Skeletal muscle tissue (tissue), 4 donors: ENCODE measurements around the gene EVA1A. TPM values are rescaled to one million over a fixed set of nuclear protein-coding genes. Genes with fewer than 3 reads are reported as not detected.

ENCODE experiments used
- H3K27ac ChIP-seq: one replicate; pipeline ENCODE4 v1.7.0; 2013; ENCODE audit warnings: mild to moderate bottlenecking, low read depth, low read length, inconsistent platforms
- H3K27me3 ChIP-seq, 3 donors: one replicate each; pipeline ENCODE4 v1.7.0; 2013; ENCODE audit warnings: low read length in 3 of 3; ENCODE audit not compliant: control insufficient read depth in 3 of 3, insufficient read depth in 3 of 3
- H3K36me3 ChIP-seq, 3 donors: one replicate each; pipeline ENCODE4 v1.7.0; 2013; ENCODE audit warnings: low read length in 3 of 3; ENCODE audit not compliant: control insufficient read depth in 3 of 3, insufficient read depth in 3 of 3
- H3K4me1 ChIP-seq, 3 donors: one replicate each; pipeline ENCODE4 v1.7.0; 2013; ENCODE audit warnings: low read length in 3 of 3, mild to moderate bottlenecking in 3 of 3; ENCODE audit not compliant: control insufficient read depth in 3 of 3, insufficient read depth in 3 of 3
- H3K4me3 ChIP-seq, 3 donors: one replicate each; pipeline ENCODE4 v1.7.0; 2013; ENCODE audit warnings: low read length in 3 of 3
- H3K9ac ChIP-seq, 3 donors: one replicate each; pipeline ENCODE4 v1.7.0; 2013; ENCODE audit warnings: low read length in 3 of 3, mild to moderate bottlenecking in 3 of 3, moderate library complexity in 2 of 3, low read depth in 1 of 3
- H3K9me3 ChIP-seq, 3 donors: one replicate each; pipeline ENCODE4 v1.7.0; 2013; ENCODE audit warnings: low read length in 3 of 3; ENCODE audit not compliant: control insufficient read depth in 3 of 3
- total RNA-seq: library from RNA; depleted of rRNA; stranded (reverse); fragments of >200 nt; gene quantifications from one replicate; pipeline ENCODE4 v1.2.3, GENCODE V29; 2014
- donor health status: Osteomylitis.

Gene EVA1A
- total RNA-seq, 1 donor from 2014 or later: 6.3 TPM

DNA sequence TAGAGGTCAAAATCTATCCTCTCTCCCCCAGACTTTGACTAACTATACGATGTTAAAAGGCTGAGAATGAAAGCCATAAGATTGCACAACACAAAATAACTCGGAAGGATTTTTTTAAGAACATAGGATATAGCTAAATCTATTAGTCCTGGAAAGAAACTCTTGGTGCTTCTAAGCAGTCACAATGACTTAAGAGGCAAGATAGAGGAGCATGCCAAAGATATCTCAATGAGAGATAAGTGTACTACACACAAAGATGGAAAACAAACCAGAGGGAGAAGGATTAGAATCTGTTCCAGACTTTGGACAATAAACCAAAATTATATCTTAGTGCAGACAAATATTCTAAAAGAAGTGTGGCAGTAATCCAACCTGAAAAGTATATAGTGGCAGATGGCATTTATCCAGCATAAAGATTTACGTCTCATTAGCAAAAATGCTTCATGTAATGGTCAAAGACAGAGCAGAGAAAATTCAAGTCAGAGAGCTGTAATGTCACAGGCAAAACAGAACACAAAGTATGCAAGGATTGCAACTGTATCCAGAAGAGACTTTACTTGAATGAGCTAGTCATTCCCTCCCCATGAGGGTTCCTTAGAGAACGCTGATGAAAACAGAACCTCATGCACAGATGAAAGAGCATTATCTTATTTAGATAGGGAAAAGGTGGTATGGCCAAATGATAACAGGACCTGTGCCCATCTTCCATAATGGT, 28.8 kb upstream of the EVA1A start:
- no peak overlapping the region for H3K9ac ChIP-seq
- H3K36me3 ChIP-seq: no peaks in the 10 kb centered on the region
- H3K27ac ChIP-seq: no peak overlapping the region
- H3K4me3 ChIP-seq: no peak overlapping the region
- no peaks in the 10 kb centered on the region for H3K4me1 ChIP-seq
- no peaks in the 10 kb centered on the region for H3K27me3 ChIP-seq
- no peaks in the 10 kb centered on the region for H3K9me3 ChIP-seq

DNA sequence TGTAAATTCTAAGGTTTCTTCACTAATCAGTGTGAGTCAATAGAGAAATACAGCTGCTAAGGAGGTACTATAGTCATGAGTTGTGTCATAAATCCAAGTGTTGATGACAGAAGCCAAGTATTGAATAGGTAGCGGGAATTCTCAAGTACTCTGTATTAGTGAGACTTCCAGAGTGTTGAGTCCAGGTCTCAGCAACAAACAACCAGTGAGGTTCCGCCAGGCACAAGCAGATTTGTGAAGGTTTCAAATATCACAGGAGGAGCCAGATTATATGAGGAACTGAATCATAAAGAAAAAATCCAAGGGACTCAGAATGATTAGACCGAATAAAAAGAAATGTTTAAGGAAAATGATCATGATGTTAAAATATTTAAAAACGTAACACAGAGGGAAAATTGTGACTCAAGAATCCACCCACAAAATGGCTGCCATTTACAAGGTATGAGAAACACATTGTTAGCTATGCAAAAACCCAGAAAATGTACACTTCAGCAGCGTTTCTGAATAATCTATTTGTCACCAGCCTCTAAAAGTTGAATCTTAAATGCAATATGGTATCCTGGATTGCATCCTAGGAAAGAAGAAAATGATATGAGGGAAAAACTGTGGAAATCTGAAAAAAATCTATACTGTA, 27.3 kb upstream of the EVA1A start:
- Histone ChIP-seq H3K4me3 (no peak overlapping the region), H3K36me3 (no peaks in the 10 kb centered on the region), H3K9ac (no peak overlapping the region), H3K27me3 (no peaks in the 10 kb centered on the region), H3K4me1 (no peaks in the 10 kb centered on the region), H3K27ac (no peak overlapping the region), H3K9me3 (no peaks in the 10 kb centered on the region)

GRCh38 chr2:75586971-75587370, 26.2 kb upstream of the EVA1A start:
- H3K27ac ChIP-seq: no peak overlapping the region
- no peaks in the 10 kb centered on the region for H3K9me3 ChIP-seq
- H3K27me3 ChIP-seq: no peaks in the 10 kb centered on the region
- H3K9ac ChIP-seq: no peak overlapping the region
- H3K4me3 ChIP-seq: no peak overlapping the region
- no peaks in the 10 kb centered on the region for H3K4me1 ChIP-seq
- no peaks in the 10 kb centered on the region for H3K36me3 ChIP-seq

- Histone ChIP-seq H3K4me3 (no peak overlapping the region), H3K27me3 (no peaks in the 10 kb centered on the region), H3K27ac (no peak overlapping the region), H3K36me3 (no peaks in the 10 kb centered on the region), H3K9me3 (no peaks in the 10 kb centered on the region), H3K9ac (no peak overlapping the region), H3K4me1 (no peaks in the 10 kb centered on the region)
Observed at GRCh38 chr2:75582840-75583239, 22.1 kb upstream of the EVA1A start.

DNA sequence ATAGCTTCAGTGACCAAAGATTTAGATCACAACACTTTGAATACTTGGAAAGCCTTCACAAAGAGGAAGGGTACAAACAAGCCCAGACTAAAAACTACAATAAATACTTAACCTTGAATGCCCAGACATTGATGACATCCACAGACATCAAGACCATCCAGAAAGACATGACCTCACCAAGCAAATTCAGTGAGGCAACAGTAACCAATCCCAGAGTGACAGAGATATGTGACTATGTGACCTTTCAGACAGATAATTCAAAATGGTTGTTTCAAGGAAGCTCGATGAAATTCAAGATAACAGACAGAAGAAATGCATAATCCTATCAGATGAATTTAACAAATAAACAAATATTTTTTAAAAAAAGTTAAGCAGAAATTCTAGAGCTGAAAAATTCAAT, 19.9 kb upstream of the EVA1A start:
- H3K4me3 ChIP-seq: no peak overlapping the region
- H3K27me3 ChIP-seq: no peaks in the 10 kb centered on the region
- H3K36me3 ChIP-seq: no peaks in the 10 kb centered on the region
- no peaks in the 10 kb centered on the region for H3K9me3 ChIP-seq
- no peak overlapping the region for H3K9ac ChIP-seq
- no peak overlapping the region for H3K27ac ChIP-seq
- H3K4me1 ChIP-seq: no peaks in the 10 kb centered on the region

- Histone ChIP-seq H3K36me3 (no peaks in the 10 kb centered on the region), H3K4me3 (no peak overlapping the region), H3K9ac (no peak overlapping the region), H3K9me3 (no peaks in the 10 kb centered on the region), H3K27ac (no peak overlapping the region), H3K4me1 (no peaks in the 10 kb centered on the region), H3K27me3 (no peaks in the 10 kb centered on the region)
Observed at GRCh38 chr2:75580156-75580555, 19.4 kb upstream of the EVA1A start.

- Histone ChIP-seq H3K27me3 (no peaks in the 10 kb centered on the region), H3K36me3 (no peaks in the 10 kb centered on the region), H3K27ac (no peak overlapping the region), H3K4me1 (no peaks in the 10 kb centered on the region), H3K9me3 (no peaks in the 10 kb centered on the region), H3K4me3 (no peak overlapping the region), H3K9ac (no peak overlapping the region)
Observed at GRCh38 chr2:75579186-75579585, 18.4 kb upstream of the EVA1A start.

DNA sequence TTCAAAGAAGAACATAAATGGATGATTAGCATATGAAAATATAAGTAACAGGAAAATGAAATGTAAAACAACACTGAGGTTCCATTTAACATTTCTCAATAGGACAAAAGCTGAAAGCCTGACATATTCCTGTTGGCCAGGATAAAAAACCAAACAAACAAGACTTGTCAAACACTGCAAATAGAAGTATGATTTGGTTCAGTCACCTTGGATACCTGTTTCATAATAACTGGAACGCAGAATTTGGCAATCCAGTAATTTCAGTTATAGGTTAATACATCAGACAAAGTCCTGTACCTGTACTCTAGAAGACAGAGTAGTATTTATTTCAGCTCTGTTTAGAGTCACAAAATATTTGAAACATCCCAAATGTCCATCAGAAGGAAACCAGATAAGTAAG, 16.5 kb upstream of the EVA1A start:
- Histone ChIP-seq H3K4me1 (no peaks in the 10 kb centered on the region), H3K27ac (no peak overlapping the region), H3K36me3 (no peaks in the 10 kb centered on the region), H3K4me3 (no peak overlapping the region), H3K27me3 (no peaks in the 10 kb centered on the region), H3K9me3 (no peaks in the 10 kb centered on the region), H3K9ac (no peak overlapping the region)

DNA sequence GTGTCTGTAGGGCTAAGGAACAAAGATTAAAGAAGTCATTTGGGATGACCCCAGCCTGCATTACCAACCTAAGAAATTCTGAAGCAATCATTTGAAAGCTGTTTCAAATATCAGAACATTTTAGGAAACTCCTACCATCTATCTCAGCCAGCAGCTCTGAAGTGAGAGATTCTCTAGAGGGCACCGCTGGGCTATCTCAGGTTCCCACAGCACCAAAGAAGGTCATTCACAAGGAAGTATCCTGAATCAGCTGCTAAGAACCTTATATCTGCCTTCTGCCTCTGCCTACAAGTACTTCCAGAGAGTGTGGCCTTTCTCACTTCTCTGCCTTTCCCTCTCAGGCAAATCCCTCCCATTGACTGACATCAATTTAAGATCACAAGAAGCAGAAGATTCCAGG, 13.4 kb upstream of the EVA1A start:
- Histone ChIP-seq H3K4me3 (no peak overlapping the region), H3K27ac (no peak overlapping the region), H3K36me3 (no peaks in the 10 kb centered on the region), H3K9ac (no peak overlapping the region), H3K4me1 (peaks cover 0 to 8% (median 2%) of the 10 kb centered on the region in 3 donors), H3K27me3 (no peaks in the 10 kb centered on the region), H3K9me3 (no peaks in the 10 kb centered on the region)

GRCh38 chr2:75573145-75573878, 12.6 kb upstream of the EVA1A start:
- Histone ChIP-seq H3K9me3 (no peaks in the 10 kb centered on the region), H3K4me3 (no peak overlapping the region), H3K9ac (no peak overlapping the region), H3K36me3 (no peaks in the 10 kb centered on the region), H3K27me3 (no peaks in the 10 kb centered on the region), H3K27ac (no peak overlapping the region), H3K4me1 (peaks cover 0 to 8% (median 2%) of the 10 kb centered on the region in 3 donors)
